ENCODE measurements around the gene KRTAP4-8.
"Not testable (repeated sequence)": the region's sequence is repeated elsewhere in the genome, so short reads cannot be mapped to it uniquely, and the experiment has no call there.

The KRTAP4-8 gene

GRCh38 chr17:41065016-41065689 lies 32.8 kb downstream of the KRTAP4-8 start:
- not testable (repeated sequence) for DNase-seq (ENCODE audit: low read depth, low spot score)

GRCh38 chr17:41064301-41064700 lies 33.6 kb downstream of the KRTAP4-8 start:
- DNase-seq (ENCODE audit: low read depth, low spot score) = no peak

GRCh38 chr17:41063449-41063848 lies 34.5 kb downstream of the KRTAP4-8 start:
- DNase-seq (ENCODE audit: low read depth, low spot score) = no peak

GRCh38 chr17:41061964-41062363 lies 36.0 kb downstream of the KRTAP4-8 start:
- DNase-seq (ENCODE audit: low read depth, low spot score) = no peak

GRCh38 chr17:41060052-41060604 lies 37.8 kb downstream of the KRTAP4-8 start, which contains the start of gene KRTAP2-3:
KRTAP2-3 (minus strand) TSS chr17:41060114; CDS start chr17:41060050, 64 bp downstream.
- no peak for DNase-seq (ENCODE audit: low read depth, low spot score)

GRCh38 chr17:41059276-41060051 lies 38.5 kb downstream of the KRTAP4-8 start:
- DNase-seq (ENCODE audit: low read depth, low spot score) = not testable (repeated sequence)

- no peak for DNase-seq (ENCODE audit: low read depth, low spot score)
These were observed 39.2 kb downstream of the KRTAP4-8 start for GRCh38 chr17:41058741-41059140.

- no peak for DNase-seq (ENCODE audit: low read depth, low spot score)
These were observed 40.4 kb downstream of the KRTAP4-8 start for GRCh38 chr17:41057547-41057946.

GRCh38 chr17:41055130-41055529 lies 42.8 kb downstream of the KRTAP4-8 start, which contains the start of gene KRTAP2-2:
KRTAP2-2 (minus strand) TSS chr17:41055230; CDS start chr17:41055211, 19 bp downstream.
- DNase-seq (ENCODE audit: low read depth, low spot score) = not testable (repeated sequence)

GRCh38 chr17:41054556-41054955 lies 43.4 kb downstream of the KRTAP4-8 start:
- not testable (repeated sequence) for DNase-seq (ENCODE audit: low read depth, low spot score)

- no peak for DNase-seq (ENCODE audit: low read depth, low spot score)
These were observed 43.9 kb downstream of the KRTAP4-8 start for GRCh38 chr17:41054025-41054424.

- no peak for DNase-seq (ENCODE audit: low read depth, low spot score)
These were observed 45.4 kb downstream of the KRTAP4-8 start for GRCh38 chr17:41052566-41052965.

GRCh38 chr17:41049110-41049509 lies 48.8 kb downstream of the KRTAP4-8 start:
- no peak for DNase-seq (ENCODE audit: low read depth, low spot score)

- no peak for DNase-seq (ENCODE audit: low read depth, low spot score)
These were observed 49.5 kb downstream of the KRTAP4-8 start for GRCh38 chr17:41048441-41048840.
